Keratinocyte (primary cell): ENCODE measurements around the gene DHRSX.

ENCODE experiments used
- CTCF ChIP-seq, 3 experiments: IDR thresholded peaks in 1 of 3; conservative IDR thresholded peaks in 1 of 3; optimal IDR thresholded peaks in 1 of 3; 2 replicates in 2 of 3; 3 replicates in 1 of 3; pipeline versions ENCODE3 to v1.5.1; 2011; ENCODE audit warnings: low read length in 3 of 3, mild to moderate bottlenecking in 3 of 3, moderate library complexity in 2 of 3, control low read depth in 1 of 3, inconsistent platforms in 1 of 3; ENCODE audit not compliant: insufficient read depth in 2 of 3; ENCODE audit errors: extremely low read depth in 1 of 3
- EZH2 ChIP-seq: IDR thresholded peaks from one replicate; pipeline ENCODE4 v1.6.1; 2012; ENCODE audit warnings: inconsistent platforms, mild to moderate bottlenecking, low read length, moderate library complexity

DNA sequence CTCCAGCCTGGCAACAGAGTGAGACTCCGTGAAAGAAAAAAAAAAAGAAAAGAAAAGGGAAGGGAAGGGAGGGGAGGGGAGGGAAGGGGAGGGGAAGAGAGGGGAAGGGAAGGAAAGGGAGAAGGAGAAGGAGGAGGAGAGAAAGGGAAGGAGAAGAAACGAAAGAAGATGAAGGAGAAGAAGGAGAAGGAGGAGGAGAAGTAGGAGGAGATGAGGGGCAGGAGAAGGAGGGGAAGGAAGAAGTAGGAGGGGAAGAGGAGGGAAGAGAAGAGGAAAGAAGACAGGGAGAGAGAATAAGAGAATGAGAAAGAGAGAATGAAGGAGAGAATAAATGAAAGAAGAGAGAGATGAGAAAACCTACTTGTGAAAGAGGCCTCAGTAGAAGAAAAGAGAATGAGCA, 170.3 kb downstream of the DHRSX start:
- no peak for TF ChIP-seq CTCF (optimal IDR thresholded peaks at IDR 0.05 in 1 of 3, IDR thresholded peaks at IDR 0.05 in 1 of 3, conservative IDR thresholded peaks at IDR 0.05 in 1 of 3; ENCODE audit: extremely low read depth in 1 of 3, insufficient read depth in 2 of 3, low read length in 3 of 3)
- no peak for TF ChIP-seq EZH2
